Motor neuron (in vitro differentiated cells): ENCODE data around the gene VAMP1. TPM values are rescaled to one million over a fixed set of nuclear protein-coding genes. Genes with fewer than 3 reads are reported as not detected.

Experiments
- ATAC-seq, 8 experiments: fragments of 200-7000 bp; cut with Tn5 transposase; replicated peaks in 6 of 8; 2 replicates each; pipeline ENCODE4 v1.8.0; 2021; ENCODE audit warnings: mild to moderate bottlenecking in 8 of 8, moderate library complexity in 8 of 8
- H3K27ac ChIP-seq, 2 donors: fragments of 250-450 bp; sonication (Bioruptor Pico); 2 replicates each; pipeline ENCODE4 v1.9.0; 2021; ENCODE audit warnings: antibody characterized with exemption in 2 of 2, mild to moderate bottlenecking in 2 of 2, moderate library complexity in 1 of 2
- H3K4me1 ChIP-seq, 2 donors: fragments of 250-450 bp; sonication (Bioruptor Pico); replicated peaks in 1 of 2; 2 replicates each; pipeline ENCODE4 v1.6.1; 2021; ENCODE audit warnings: antibody characterized with exemption in 2 of 2, mild to moderate bottlenecking in 2 of 2, moderate library complexity in 1 of 2
- H3K4me3 ChIP-seq, 5 donors: fragments of 250-450 bp; sonication (Bioruptor Pico); 2 replicates each; pipeline ENCODE4 v1.9.0; 2021; ENCODE audit warnings: antibody characterized with exemption in 5 of 5, mild to moderate bottlenecking in 5 of 5, moderate library complexity in 4 of 5
- WGBS, 10 experiments: fragments of 450-650 bp; shearing (Covaris generic); methylation state at CpG; one replicate each; pipeline ENCODE4 v1.0.0; 2022; 5-methylcytosine and 5-hydroxymethylcytosine counted together
- in situ Hi-C, 9 experiments: fragments of 400-800 bp; cut with MboI; loops; one replicate each; pipeline ENCODE4 v1.15.0; 2021; ENCODE audit warnings: low sequenced_read_pairs in 9 of 9, low pct_unique_long_range_greater_than_20kb in 2 of 9; ENCODE audit not compliant: unreplicated experiment in 9 of 9
- total RNA-seq, 8 experiments: library from RNA; unstranded; fragments of 300-600 nt; gene quantifications; 2 replicates each; pipeline versions ENCODE4 v1.2.3 to v1.2.4, GENCODE V29; 2022

Gene VAMP1
- total RNA-seq, 8 experiments from 2014 or later = 6.1 to 38.3 (median 15.9) TPM

GRCh38 chr12:6457220-6457945 lies 13.1 kb downstream of the VAMP1 start:
- 60 to 100% (median 93%) methylated on average over 1 to 7 of the region's 12 CpGs; no CpG with 5 or more reads in 2 of the 10 experiments for WGBS, 10 experiments
- in situ Hi-C loops = no loop called here
- peak in 1 of 8 experiments; percentile 12 for ATAC-seq

GRCh38 chr12:6452944-6453630 lies 17.4 kb downstream of the VAMP1 start:
- WGBS, 10 experiments = 67 to 100% (median 89%) methylated on average over 1 to 6 of the region's 17 CpGs; no CpG with 5 or more reads in 6 of the 10 experiments
- no peak overlapping the region for H3K27ac ChIP-seq
- in situ Hi-C loops = no loop called here
- peak in 1 of 8 experiments; percentile 2 for ATAC-seq
- H3K4me1 ChIP-seq = peaks cover 24 to 28% of the 10 kb centered on the region in 2 donors
- H3K4me3 ChIP-seq = no peak overlapping the region

More at GRCh38 chr12:6457220-6457945, 13.1 kb downstream of the VAMP1 start:
- no peak overlapping the region for H3K27ac ChIP-seq
- no peak overlapping the region for H3K4me3 ChIP-seq
- peaks cover 1 to 5% of the 10 kb centered on the region in 2 donors for H3K4me1 ChIP-seq

- peak in 3 of 8 experiments; percentile 24 to 30 (median 25) for ATAC-seq
- in situ Hi-C loops = no loop called here
- 0 to 83% (median 40%) methylated on average over 1 to 2 of the region's 9 CpGs; no CpG with 5 or more reads in 6 of the 10 experiments for WGBS, 10 experiments
- Histone ChIP-seq H3K27ac (peak overlapping the region in 1 of 2 donors; percentile 91), H3K4me3 (peak overlapping the region in 1 of 5 donors; percentile 34), H3K4me1 (peaks cover 24 to 28% of the 10 kb centered on the region in 2 donors)
These were observed 18.1 kb downstream of the VAMP1 start for GRCh38 chr12:6452245-6452943.

- H3K4me1 ChIP-seq = peaks cover 24 to 28% of the 10 kb centered on the region in 2 donors
- in situ Hi-C loops = no loop called here
- peak; percentile 68 to 98 (median 96) for ATAC-seq
- H3K27ac ChIP-seq = peak within 1 kb of the TSS; percentile 82 to 91
- peak within 1 kb of the TSS; percentile 23 to 34 (median 27) for H3K4me3 ChIP-seq
- WGBS, 10 experiments = 0 to 75% (median 15%) methylated on average over 1 to 10 of the region's 27 CpGs; no CpG with 5 or more reads in 2 of the 10 experiments
These were observed 18.9 kb downstream of the VAMP1 start, which contains the start of gene TAPBPL for GRCh38 chr12:6451348-6452244. TAPBPL (plus strand) TSS chr12:6452042; CDS start chr12:6452249, 207 bp downstream.

GRCh38 chr12:6450869-6451347 lies 19.6 kb downstream of the VAMP1 start:
- ATAC-seq = peak in 2 of 8 experiments; percentile 4 to 5
- peak overlapping the region; percentile 82 to 91 for H3K27ac ChIP-seq
- H3K4me1 ChIP-seq = peaks cover 24 to 28% of the 10 kb centered on the region in 2 donors
- in situ Hi-C loops = no loop called here
- H3K4me3 ChIP-seq = peak overlapping the region; percentile 23 to 34 (median 27)
- 12% methylated on average over 4 of the region's 11 CpGs; no CpG with 5 or more reads in 9 of the 10 experiments for WGBS, 10 experiments

- ATAC-seq = peak in 1 of 8 experiments; percentile 2
- peak overlapping the region in 4 of 5 donors; percentile 27 to 34 (median 28) for H3K4me3 ChIP-seq
- H3K27ac ChIP-seq = peak overlapping the region; percentile 82 to 91
- peaks cover 24 to 28% of the 10 kb centered on the region in 2 donors for H3K4me1 ChIP-seq
- in situ Hi-C loops = no loop called here
- 30 to 91% (median 85%) methylated on average over 2 to 8 of the region's 16 CpGs; no CpG with 5 or more reads in 5 of the 10 experiments for WGBS, 10 experiments
These were observed 20.2 kb downstream of the VAMP1 start for GRCh38 chr12:6450091-6450868.

GRCh38 chr12:6444704-6445688 lies 25.5 kb downstream of the VAMP1 start, which contains the start of gene CD27:
CD27 (plus strand) TSS chr12:6444955; CDS start chr12:6445096, 141 bp downstream.
- no peak for ATAC-seq

GRCh38 chr12:6444031-6444430 lies 26.4 kb downstream of the VAMP1 start:
- WGBS, 10 experiments = 57 to 94% (median 80%) methylated on average over 1 to 4 of the region's 4 CpGs; no CpG with 5 or more reads in 1 of the 10 experiments
- in situ Hi-C loops = no loop called here
- no peak for ATAC-seq
- no peaks in the 10 kb centered on the region for H3K4me1 ChIP-seq
- H3K27ac ChIP-seq = no peak overlapping the region
- no peak overlapping the region for H3K4me3 ChIP-seq

More at GRCh38 chr12:6444704-6445688, 25.5 kb downstream of the VAMP1 start, which contains the start of gene CD27:
- Histone ChIP-seq H3K4me3 (no peak within 1 kb of the TSS), H3K4me1 (peaks cover 0 to 2% of the 10 kb centered on the region in 2 donors), H3K27ac (no peak within 1 kb of the TSS)
- in situ Hi-C loops = no loop called here
- WGBS, 10 experiments = 60 to 100% (median 95%) methylated on average over 1 to 4 of the region's 16 CpGs; no CpG with 5 or more reads in 4 of the 10 experiments

GRCh38 chr12:6443361-6443983 lies 27.0 kb downstream of the VAMP1 start:
- ATAC-seq = no peak
- in situ Hi-C loops = no loop called here
- Histone ChIP-seq H3K4me3 (no peak overlapping the region), H3K27ac (no peak overlapping the region), H3K4me1 (no peaks in the 10 kb centered on the region)
- WGBS, 10 experiments = 40 to 88% (median 82%) methylated on average over 1 to 6 of the region's 9 CpGs; no CpG with 5 or more reads in 1 of the 10 experiments

- in situ Hi-C loops = no loop called here
- Histone ChIP-seq H3K4me3 (no peak overlapping the region), H3K27ac (no peak overlapping the region), H3K4me1 (no peaks in the 10 kb centered on the region)
- WGBS, 10 experiments = 0 to 89% (median 46%) methylated on average over 1 to 6 of the region's 9 CpGs; no CpG with 5 or more reads in 4 of the 10 experiments
- ATAC-seq = no peak
These were observed 27.6 kb downstream of the VAMP1 start for GRCh38 chr12:6442836-6443235.
